Heart left ventricle (tissue), 13 donors: Measurements from ENCODE around the gene ASIC1.

Experiments used
- POLR2A ChIP-seq, 2 donors: fragments of 450-650 bp; IDR thresholded peaks; one replicate each; pipeline ENCODE4 v1.6.1; 2017; ENCODE audit warnings: antibody characterized with exemption in 2 of 2, mild to moderate bottlenecking in 2 of 2, moderate library complexity in 2 of 2
- TF ChIP-seq, protein P1 (sequence below), 12 donors: fragments of 200-600 bp; sonication (generic) in 4 of 12; IDR thresholded peaks; one replicate each; pipeline versions ENCODE4 v1.5.0 to v1.8.0; 2018 to 2022; ENCODE audit warnings: antibody characterized with exemption in 12 of 12, mild to moderate bottlenecking in 5 of 12
- donor health status: ischemic (EF 13 %, LVEDD 7.1; RV severe dilation, severe dysfunction).
- donor health status: DM: no; HTN: yes; CAD: no.
- donor health status: DM: no; HTN: no; CAD: no.
- donor health status: ischemic (EF 25% LVEDD 6.9; RV normal size, moderate dysfunction).
- donor health status: ischemic (EF 25% LVEDD 5.7; RV mildly dilated, moderate dysfunction).
- donor health status: ischemic (EF 35%, LVEDD 5.7; RV mildly dilated, moderate dysfunction).
- donor health status: nonischemic (EF 11% LVEDD 7.7; RV severe dilation, severe dysfunction).
- donor health status: DM: yes; HTN: yes; CAD: no.
- donor health status: PGD.
- donor health status: ischemic (EF 29% LVEDD 5.4; RV normal size, mild dysfunction).
- donor health status: nonischemic (EF 23%, LVEDD 6.1; RV moderate dilation, normal function).

DNA sequence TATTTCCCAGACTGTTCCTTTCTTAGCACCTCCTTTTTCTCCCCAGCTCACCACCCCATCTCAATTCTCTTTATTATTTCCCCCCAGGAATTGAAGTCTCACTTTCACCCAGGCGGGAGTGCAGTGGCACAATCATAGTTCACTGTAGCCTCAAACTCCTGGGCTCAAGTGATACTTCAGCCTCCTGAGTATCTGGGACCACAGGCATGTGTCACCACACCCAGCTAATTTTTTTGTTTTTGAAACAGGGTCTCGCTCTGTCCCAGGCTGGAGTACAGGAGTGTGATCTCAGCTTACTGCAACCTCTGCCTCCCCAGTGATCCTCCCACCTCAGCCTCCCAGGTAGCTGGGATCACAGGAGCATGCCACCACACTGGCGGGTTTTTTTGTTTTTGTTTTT, 43.1 kb upstream of the ASIC1 start:
- TF ChIP-seq, protein P1, sequence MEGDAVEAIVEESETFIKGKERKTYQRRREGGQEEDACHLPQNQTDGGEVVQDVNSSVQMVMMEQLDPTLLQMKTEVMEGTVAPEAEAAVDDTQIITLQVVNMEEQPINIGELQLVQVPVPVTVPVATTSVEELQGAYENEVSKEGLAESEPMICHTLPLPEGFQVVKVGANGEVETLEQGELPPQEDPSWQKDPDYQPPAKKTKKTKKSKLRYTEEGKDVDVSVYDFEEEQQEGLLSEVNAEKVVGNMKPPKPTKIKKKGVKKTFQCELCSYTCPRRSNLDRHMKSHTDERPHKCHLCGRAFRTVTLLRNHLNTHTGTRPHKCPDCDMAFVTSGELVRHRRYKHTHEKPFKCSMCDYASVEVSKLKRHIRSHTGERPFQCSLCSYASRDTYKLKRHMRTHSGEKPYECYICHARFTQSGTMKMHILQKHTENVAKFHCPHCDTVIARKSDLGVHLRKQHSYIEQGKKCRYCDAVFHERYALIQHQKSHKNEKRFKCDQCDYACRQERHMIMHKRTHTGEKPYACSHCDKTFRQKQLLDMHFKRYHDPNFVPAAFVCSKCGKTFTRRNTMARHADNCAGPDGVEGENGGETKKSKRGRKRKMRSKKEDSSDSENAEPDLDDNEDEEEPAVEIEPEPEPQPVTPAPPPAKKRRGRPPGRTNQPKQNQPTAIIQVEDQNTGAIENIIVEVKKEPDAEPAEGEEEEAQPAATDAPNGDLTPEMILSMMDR (IDR thresholded peaks at IDR 0.05) = no peak
- no peak for TF ChIP-seq POLR2A (IDR thresholded peaks at IDR 0.05)
